Subcutaneous abdominal adipose tissue (tissue), 5 donors: ENCODE results near the gene FUBP3.
A peak's percentile ranks its signal among the peaks of the same experiment; 100 is the strongest.

Experiments
- H3K27ac ChIP-seq: one replicate; pipeline ENCODE4 v1.7.0; 2013; ENCODE audit warnings: low read depth, mild to moderate bottlenecking, inconsistent platforms, low read length, moderate library complexity
- H3K27me3 ChIP-seq, 5 donors: one replicate each; pipeline ENCODE4 v1.7.0; 2013; ENCODE audit warnings: low read length in 5 of 5, inconsistent platforms in 1 of 5; ENCODE audit not compliant: control insufficient read depth in 5 of 5, insufficient read depth in 4 of 5
- H3K36me3 ChIP-seq, 5 donors: one replicate each; pipeline ENCODE4 v1.7.0; 2013; ENCODE audit warnings: low read length in 5 of 5; ENCODE audit not compliant: control insufficient read depth in 5 of 5, insufficient read depth in 5 of 5
- H3K4me1 ChIP-seq, 5 donors: one replicate each; pipeline ENCODE4 v1.7.0; 2013; ENCODE audit warnings: low read length in 5 of 5, mild to moderate bottlenecking in 3 of 5, moderate library complexity in 1 of 5; ENCODE audit not compliant: control insufficient read depth in 5 of 5, insufficient read depth in 5 of 5
- H3K4me3 ChIP-seq, 5 donors: one replicate each; pipeline ENCODE4 v1.7.0; 2013; ENCODE audit warnings: low read length in 5 of 5, low read depth in 1 of 5
- H3K9ac ChIP-seq, 5 donors: one replicate each; pipeline ENCODE4 v1.7.0; 2013; ENCODE audit warnings: low read length in 5 of 5, mild to moderate bottlenecking in 4 of 5, moderate library complexity in 3 of 5
- H3K9me3 ChIP-seq, 5 donors: one replicate each; pipeline ENCODE4 v1.7.0; 2013; ENCODE audit warnings: low read length in 5 of 5; ENCODE audit not compliant: control insufficient read depth in 5 of 5
- donor health status: healthy.
- donor health status: healthy.
- donor health status: healthy.
- donor health status: healthy.
- donor health status: healthy.

Gene FUBP3

GRCh38 chr9:130639124-130639765 is 59.9 kb downstream of the FUBP3 start:
- no peak overlapping the region for H3K27ac ChIP-seq
- H3K4me1 ChIP-seq, result no peaks in the 10 kb centered on the region
- no peak overlapping the region for H3K9ac ChIP-seq
- H3K4me3 ChIP-seq, result no peak overlapping the region
- peaks cover 5 to 42% (median 38%) of the 10 kb centered on the region in 5 donors for H3K36me3 ChIP-seq
- H3K27me3 ChIP-seq, result no peaks in the 10 kb centered on the region
- peaks cover 0 to 4% (median 0%) of the 10 kb centered on the region in 5 donors for H3K9me3 ChIP-seq

GRCh38 chr9:130639866-130640555 is 60.6 kb downstream of the FUBP3 start:
- H3K27me3 ChIP-seq, result no peaks in the 10 kb centered on the region
- H3K4me1 ChIP-seq, result no peaks in the 10 kb centered on the region
- H3K4me3 ChIP-seq, result no peak overlapping the region

GRCh38 chr9:130640681-130641080 is 61.3 kb downstream of the FUBP3 start:
- Histone ChIP-seq H3K27me3 (no peaks in the 10 kb centered on the region), H3K9me3 (peaks cover 0 to 4% (median 0%) of the 10 kb centered on the region in 5 donors), H3K36me3 (peaks cover 5 to 27% (median 24%) of the 10 kb centered on the region in 5 donors), H3K4me3 (no peak overlapping the region), H3K9ac (no peak overlapping the region), H3K27ac (no peak overlapping the region), H3K4me1 (no peaks in the 10 kb centered on the region)

More at GRCh38 chr9:130639866-130640555, 60.6 kb downstream of the FUBP3 start:
- Histone ChIP-seq H3K36me3 (peaks cover 5 to 34% (median 31%) of the 10 kb centered on the region in 5 donors), H3K9me3 (peaks cover 0 to 4% (median 0%) of the 10 kb centered on the region in 5 donors), H3K27ac (no peak overlapping the region), H3K9ac (no peak overlapping the region)

GRCh38 chr9:130642926-130643325 is 63.5 kb downstream of the FUBP3 start:
- Histone ChIP-seq H3K36me3 (peaks cover 0 to 11% (median 9%) of the 10 kb centered on the region in 5 donors), H3K4me1 (no peaks in the 10 kb centered on the region)

GRCh38 chr9:130651221-130651620 is 71.8 kb downstream of the FUBP3 start:
- Histone ChIP-seq H3K27ac (no peak overlapping the region), H3K4me3 (no peak overlapping the region), H3K36me3 (no peaks in the 10 kb centered on the region), H3K27me3 (peaks cover 0 to 13% (median 12%) of the 10 kb centered on the region in 5 donors), H3K4me1 (no peaks in the 10 kb centered on the region), H3K9me3 (peaks cover 0 to 3% (median 0%) of the 10 kb centered on the region in 5 donors), H3K9ac (no peak overlapping the region)

More at GRCh38 chr9:130642926-130643325, 63.5 kb downstream of the FUBP3 start:
- Histone ChIP-seq H3K27ac (no peak overlapping the region), H3K9me3 (peaks cover 0 to 5% (median 2%) of the 10 kb centered on the region in 5 donors), H3K27me3 (no peaks in the 10 kb centered on the region), H3K4me3 (no peak overlapping the region), H3K9ac (no peak overlapping the region)

- H3K36me3 ChIP-seq, result no peaks in the 10 kb centered on the region
- H3K4me3 ChIP-seq, result no peak overlapping the region
- no peaks in the 10 kb centered on the region for H3K4me1 ChIP-seq
- H3K9ac ChIP-seq, result no peak overlapping the region
- H3K27me3 ChIP-seq, result peaks cover under 1 to 19% (median 15%) of the 10 kb centered on the region in 5 donors
- no peak overlapping the region for H3K27ac ChIP-seq
- peaks cover 0 to 4% (median 0%) of the 10 kb centered on the region in 5 donors for H3K9me3 ChIP-seq
These were observed 72.4 kb downstream of the FUBP3 start for GRCh38 chr9:130651752-130652151.

- H3K27me3 ChIP-seq, result peaks cover 14 to 42% (median 35%) of the 10 kb centered on the region in 5 donors
- no peak overlapping the region for H3K27ac ChIP-seq
These were observed 75.5 kb downstream of the FUBP3 start for GRCh38 chr9:130654879-130655278.

GRCh38 chr9:130658893-130659698 is 79.7 kb downstream of the FUBP3 start:
- Histone ChIP-seq H3K4me3 (no peak overlapping the region), H3K9me3 (peaks cover 0 to 4% (median 0%) of the 10 kb centered on the region in 5 donors), H3K27ac (no peak overlapping the region), H3K27me3 (peaks cover 39 to 74% (median 65%) of the 10 kb centered on the region in 5 donors), H3K4me1 (peaks cover 0 to 38% (median 34%) of the 10 kb centered on the region in 5 donors), H3K9ac (no peak overlapping the region), H3K36me3 (no peaks in the 10 kb centered on the region)

More at GRCh38 chr9:130654879-130655278, 75.5 kb downstream of the FUBP3 start:
- H3K9ac ChIP-seq, result no peak overlapping the region
- H3K9me3 ChIP-seq, result peaks cover 0 to 4% (median 0%) of the 10 kb centered on the region in 5 donors
- H3K4me1 ChIP-seq, result peaks cover 0 to 2% (median 2%) of the 10 kb centered on the region in 5 donors
- no peaks in the 10 kb centered on the region for H3K36me3 ChIP-seq
- H3K4me3 ChIP-seq, result no peak overlapping the region

- Histone ChIP-seq H3K36me3 (no peaks in the 10 kb centered on the region), H3K9ac (no peak overlapping the region), H3K4me1 (peaks cover 0 to 44% (median 40%) of the 10 kb centered on the region in 5 donors), H3K9me3 (peaks cover 0 to 4% (median 0%) of the 10 kb centered on the region in 5 donors), H3K27ac (no peak overlapping the region), H3K27me3 (peaks cover 43 to 79% (median 71%) of the 10 kb centered on the region in 5 donors), H3K4me3 (peak overlapping the region in 1 of 5 donors; percentile 33)
These were observed 80.4 kb downstream of the FUBP3 start for GRCh38 chr9:130659699-130660248.
